NCI-H2227 treated with DMSO at 0.1 percent for 48 hours (cell line): ENCODE data around the gene UBL3.

ENCODE experiments used
- DNase-seq: peaks from one replicate; lab custom pipeline; 2025; lab: John Stamatoyannopoulos, UW

Gene UBL3

GRCh38 chr13:29758531-29759114, 91.8 kb downstream of the UBL3 start:
- no peak for DNase-seq

- DNase-seq, result no peak
Observed at GRCh38 chr13:29756506-29756905, 93.9 kb downstream of the UBL3 start.

GRCh38 chr13:29754473-29754806, 96.0 kb downstream of the UBL3 start:
- no peak for DNase-seq

GRCh38 chr13:29753618-29754472, 96.6 kb downstream of the UBL3 start:
- DNase-seq, result no peak

- no peak for DNase-seq
Observed at GRCh38 chr13:29752175-29752574, 98.2 kb downstream of the UBL3 start.

- no peak for DNase-seq
Observed at GRCh38 chr13:29750183-29750530, 100.3 kb downstream of the UBL3 start.

- DNase-seq, result no peak
Observed at GRCh38 chr13:29749401-29750182, 100.8 kb downstream of the UBL3 start.

- no peak for DNase-seq
Observed at GRCh38 chr13:29748097-29748496, 102.3 kb downstream of the UBL3 start.

GRCh38 chr13:29746148-29746677, 104.2 kb downstream of the UBL3 start:
- DNase-seq, result no peak

GRCh38 chr13:29745704-29746103, 104.7 kb downstream of the UBL3 start:
- DNase-seq, result no peak

- no peak for DNase-seq
Observed at GRCh38 chr13:29743201-29743786, 107.1 kb downstream of the UBL3 start.

- no peak for DNase-seq
Observed at GRCh38 chr13:29740961-29741360, 109.5 kb downstream of the UBL3 start.

- DNase-seq, result no peak
Observed at GRCh38 chr13:29737061-29737460, 113.4 kb downstream of the UBL3 start.

GRCh38 chr13:29733147-29733611, 117.2 kb downstream of the UBL3 start:
- DNase-seq, result no peak

- DNase-seq, result no peak
Observed at GRCh38 chr13:29730253-29730652, 120.2 kb downstream of the UBL3 start.

GRCh38 chr13:29722415-29722814, 128.0 kb downstream of the UBL3 start:
- no peak for DNase-seq

GRCh38 chr13:29721766-29722165, 128.7 kb downstream of the UBL3 start:
- DNase-seq, result no peak

GRCh38 chr13:29718694-29719093, 131.7 kb downstream of the UBL3 start:
- DNase-seq, result no peak

- DNase-seq, result no peak
Observed at GRCh38 chr13:29716493-29716892, 133.9 kb downstream of the UBL3 start.
